ENCODE measurements around the gene HS3ST5. TPM values are rescaled to one million over a fixed set of nuclear protein-coding genes. Genes with fewer than 3 reads are reported as not detected.

The HS3ST5 gene
- total and polyA plus RNA-seq, 9 donors = 0.08 TPM; not detected in 8

GRCh38 chr6:114115652-114116051 is 227.2 kb downstream of the HS3ST5 start:
- no peaks in the 10 kb centered on the region for H3K4me1 ChIP-seq (ENCODE audit: insufficient read depth)
- DNase-seq = no peak
- TF ChIP-seq CTCF (IDR thresholded peaks at IDR 0.05) = no peak
- TF ChIP-seq EP300 (IDR thresholded peaks at IDR 0.05) = no peak
- TF ChIP-seq POLR2A (IDR thresholded peaks at IDR 0.05) = no peak
- no peaks in the 10 kb centered on the region for H3K36me3 ChIP-seq
- H3K27ac ChIP-seq = no peak overlapping the region
- no peaks in the 10 kb centered on the region for H3K27me3 ChIP-seq
- WGBS, 3 donors = 41 to 91% (median 74%) methylated on average over 1 of the region's 1 CpG
- H3K4me3 ChIP-seq = no peak overlapping the region
- no peaks in the 10 kb centered on the region for H3K9me3 ChIP-seq
- intact Hi-C loops (cut with DNase I) = no loop called here

- Histone ChIP-seq H3K9me3 (no peaks in the 10 kb centered on the region), H3K4me3 (no peak overlapping the region), H3K27ac (no peak overlapping the region), H3K4me1 (ENCODE audit: insufficient read depth) (no peaks in the 10 kb centered on the region), H3K27me3 (no peaks in the 10 kb centered on the region), H3K36me3 (no peaks in the 10 kb centered on the region)
- TF ChIP-seq EP300 (IDR thresholded peaks at IDR 0.05) = no peak
- TF ChIP-seq CTCF (IDR thresholded peaks at IDR 0.05) = no peak
- TF ChIP-seq POLR2A (IDR thresholded peaks at IDR 0.05) = no peak
- intact Hi-C loops (cut with DNase I) = no loop called here
- WGBS, 3 donors = 41 to 46% (median 45%) methylated on average over 11 of the region's 11 CpGs
- peak in 3 of 5 donors; percentile 13 to 45 (median 23) for DNase-seq
Observed at GRCh38 chr6:114108119-114109002, 234.5 kb downstream of the HS3ST5 start.

GRCh38 chr6:114106020-114106419 is 236.8 kb downstream of the HS3ST5 start:
- Histone ChIP-seq H3K27ac (no peak overlapping the region), H3K4me1 (ENCODE audit: insufficient read depth) (no peaks in the 10 kb centered on the region), H3K36me3 (no peaks in the 10 kb centered on the region), H3K27me3 (no peaks in the 10 kb centered on the region), H3K9me3 (no peaks in the 10 kb centered on the region), H3K4me3 (no peak overlapping the region)
- intact Hi-C loops (cut with DNase I) = no loop called here
- no peak for TF ChIP-seq CTCF (IDR thresholded peaks at IDR 0.05)
- no peak for TF ChIP-seq POLR2A (IDR thresholded peaks at IDR 0.05)
- no peak for TF ChIP-seq EP300 (IDR thresholded peaks at IDR 0.05)
- WGBS, 3 donors = 59 to 72% (median 69%) methylated on average over 3 of the region's 3 CpGs
- DNase-seq = no peak

GRCh38 chr6:114101255-114101654 is 241.6 kb downstream of the HS3ST5 start:
- H3K27me3 ChIP-seq = no peaks in the 10 kb centered on the region
- H3K9me3 ChIP-seq = no peaks in the 10 kb centered on the region
- H3K4me3 ChIP-seq = no peak overlapping the region
- TF ChIP-seq POLR2A (IDR thresholded peaks at IDR 0.05) = no peak
- no peak for TF ChIP-seq CTCF (IDR thresholded peaks at IDR 0.05)
- TF ChIP-seq EP300 (IDR thresholded peaks at IDR 0.05) = no peak
- 10 to 41% (median 13%) methylated on average over 1 of the region's 1 CpG for WGBS, 3 donors
- intact Hi-C loops (cut with DNase I) = no loop called here
- DNase-seq = no peak
- H3K27ac ChIP-seq = no peak overlapping the region
- no peaks in the 10 kb centered on the region for H3K36me3 ChIP-seq
- no peaks in the 10 kb centered on the region for H3K4me1 ChIP-seq (ENCODE audit: insufficient read depth)

Measured in ovary (tissue), 9 donors.